ENCODE measurements around the gene SH2D3C.

DNA sequence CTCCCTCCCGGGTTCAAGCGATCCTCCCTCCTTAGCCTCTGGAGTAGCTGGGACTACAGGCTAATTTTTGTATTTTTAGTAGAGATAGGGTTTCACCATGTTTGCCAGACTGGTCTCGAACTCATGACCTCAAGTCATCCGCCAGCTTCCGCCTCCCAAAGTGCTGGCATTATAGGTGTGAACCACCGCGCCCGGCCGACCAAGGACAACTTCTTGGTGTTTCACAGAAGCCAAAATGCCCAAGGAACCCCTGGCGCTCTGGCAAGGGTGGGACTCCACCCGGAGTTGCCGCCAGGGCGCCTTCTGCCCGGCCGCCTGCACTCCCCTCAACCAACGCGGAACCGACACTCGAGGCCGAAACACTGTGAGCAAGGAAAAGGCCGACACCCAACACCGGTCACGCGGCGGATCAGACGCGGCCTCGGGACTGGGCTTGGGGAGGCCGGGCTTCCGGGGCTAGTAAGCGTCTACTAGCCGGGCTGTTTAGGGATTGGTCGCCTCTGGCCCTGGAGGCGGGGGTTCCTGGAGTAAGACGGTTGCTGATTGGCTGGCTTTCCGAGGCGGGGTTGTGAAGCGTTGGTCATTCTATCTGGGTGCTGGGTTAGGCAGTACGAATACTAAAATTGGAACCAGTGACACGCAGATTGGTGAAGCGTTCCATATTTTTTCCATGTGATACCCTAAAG is 79.3 kb downstream of the SH2D3C start:
- TF ChIP-seq, protein P1, sequence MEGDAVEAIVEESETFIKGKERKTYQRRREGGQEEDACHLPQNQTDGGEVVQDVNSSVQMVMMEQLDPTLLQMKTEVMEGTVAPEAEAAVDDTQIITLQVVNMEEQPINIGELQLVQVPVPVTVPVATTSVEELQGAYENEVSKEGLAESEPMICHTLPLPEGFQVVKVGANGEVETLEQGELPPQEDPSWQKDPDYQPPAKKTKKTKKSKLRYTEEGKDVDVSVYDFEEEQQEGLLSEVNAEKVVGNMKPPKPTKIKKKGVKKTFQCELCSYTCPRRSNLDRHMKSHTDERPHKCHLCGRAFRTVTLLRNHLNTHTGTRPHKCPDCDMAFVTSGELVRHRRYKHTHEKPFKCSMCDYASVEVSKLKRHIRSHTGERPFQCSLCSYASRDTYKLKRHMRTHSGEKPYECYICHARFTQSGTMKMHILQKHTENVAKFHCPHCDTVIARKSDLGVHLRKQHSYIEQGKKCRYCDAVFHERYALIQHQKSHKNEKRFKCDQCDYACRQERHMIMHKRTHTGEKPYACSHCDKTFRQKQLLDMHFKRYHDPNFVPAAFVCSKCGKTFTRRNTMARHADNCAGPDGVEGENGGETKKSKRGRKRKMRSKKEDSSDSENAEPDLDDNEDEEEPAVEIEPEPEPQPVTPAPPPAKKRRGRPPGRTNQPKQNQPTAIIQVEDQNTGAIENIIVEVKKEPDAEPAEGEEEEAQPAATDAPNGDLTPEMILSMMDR (IDR thresholded peaks at IDR 0.05; ENCODE audit: insufficient read depth, low read depth, low read length) = no peak
- no peak for TF ChIP-seq EZH2 (IDR thresholded peaks at IDR 0.05; ENCODE audit: insufficient read depth, low read length)

Measured in astrocyte (in vitro differentiated cells and primary cell).